GM12892 (cell line): ENCODE data around the gene CACHD1.

ENCODE experiments used
- POLR2A ChIP-seq: IDR thresholded peaks from 2 replicates; pipeline ENCODE4 v1.6.1; 2011; ENCODE audit warnings: low read depth, low read length, control low read depth
- POLR2AphosphoS5 ChIP-seq: IDR thresholded peaks from 2 replicates; pipeline ENCODE4 v1.6.1; 2011; ENCODE audit warnings: low read depth, low read length, control low read depth
- TAF1 ChIP-seq: IDR thresholded peaks from 2 replicates; pipeline ENCODE4 v1.6.1; 2011; ENCODE audit warnings: low read depth, mild to moderate bottlenecking, control low read depth, low read length, borderline replicate concordance

GRCh38 chr1:64505232-64505943 lies 35.5 kb downstream of the CACHD1 start:
- TF ChIP-seq POLR2AphosphoS5 (no peak), POLR2A (no peak), TAF1 (no peak)
